GM19025 (cell line): ENCODE measurements around the gene PTMA.

Experiments
- ATAC-seq: cut with Tn5 transposase; IDR thresholded peaks from one replicate; pipeline ENCODE4 v1.9.1; 2021; ENCODE audit warnings: mild to moderate bottlenecking, low read depth, moderate library complexity; ENCODE audit not compliant: unreplicated experiment

PTMA gene

DNA sequence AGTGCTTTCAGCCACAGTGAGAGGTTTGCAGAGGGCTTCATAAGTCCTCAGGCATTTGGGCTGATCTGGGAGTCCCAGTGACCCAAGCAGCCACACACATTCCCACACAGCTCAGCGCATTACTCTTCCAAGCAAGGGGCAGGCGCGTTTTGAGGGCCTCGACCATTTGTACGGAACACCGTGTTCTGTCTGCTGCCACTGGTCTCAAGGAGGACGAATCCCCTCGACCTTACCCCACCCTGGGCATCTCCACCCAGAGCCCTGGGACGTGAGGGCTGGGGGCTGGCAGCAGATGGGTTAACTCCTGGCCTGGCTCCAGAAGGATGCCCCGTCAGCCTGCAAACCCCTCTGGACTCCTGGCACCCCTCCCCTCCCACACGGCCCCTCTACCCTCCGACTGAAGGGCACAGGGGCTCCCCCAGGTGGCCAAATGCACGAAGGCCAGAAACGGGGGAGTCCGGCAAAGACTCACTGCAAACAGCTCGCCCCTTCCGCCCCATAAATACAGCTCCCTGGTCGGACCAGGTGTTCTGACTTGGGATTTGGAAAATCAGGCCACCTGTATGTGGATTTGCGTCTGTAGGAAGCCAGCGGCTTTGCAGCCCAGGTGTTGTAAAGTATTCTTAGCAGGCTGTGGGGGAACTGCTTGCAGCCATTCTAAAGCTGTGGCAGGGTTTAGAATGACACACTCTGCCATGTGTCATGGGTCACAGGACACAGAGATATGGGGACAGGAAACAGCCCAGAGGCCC, 33.6 kb upstream of the PTMA start:
- ATAC-seq: no peak

DNA sequence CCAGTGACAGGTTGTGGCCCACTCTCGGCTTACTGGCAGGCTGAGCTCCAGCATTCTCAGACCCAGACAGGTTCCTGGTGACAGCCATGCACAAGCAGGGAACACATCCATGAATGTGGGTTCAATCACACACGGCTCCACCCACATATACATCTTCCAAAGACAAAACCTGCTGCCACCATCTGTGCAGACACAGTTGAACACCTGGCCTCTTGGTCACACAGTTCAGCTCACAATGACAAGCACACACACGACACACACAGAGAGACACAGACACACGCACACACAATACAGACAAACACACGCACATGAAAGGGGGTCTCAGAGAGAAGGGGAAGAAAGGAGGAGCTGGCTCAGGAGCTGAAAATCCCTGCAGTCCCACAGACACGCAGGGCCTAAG, 32.1 kb upstream of the PTMA start:
- no peak for ATAC-seq

DNA sequence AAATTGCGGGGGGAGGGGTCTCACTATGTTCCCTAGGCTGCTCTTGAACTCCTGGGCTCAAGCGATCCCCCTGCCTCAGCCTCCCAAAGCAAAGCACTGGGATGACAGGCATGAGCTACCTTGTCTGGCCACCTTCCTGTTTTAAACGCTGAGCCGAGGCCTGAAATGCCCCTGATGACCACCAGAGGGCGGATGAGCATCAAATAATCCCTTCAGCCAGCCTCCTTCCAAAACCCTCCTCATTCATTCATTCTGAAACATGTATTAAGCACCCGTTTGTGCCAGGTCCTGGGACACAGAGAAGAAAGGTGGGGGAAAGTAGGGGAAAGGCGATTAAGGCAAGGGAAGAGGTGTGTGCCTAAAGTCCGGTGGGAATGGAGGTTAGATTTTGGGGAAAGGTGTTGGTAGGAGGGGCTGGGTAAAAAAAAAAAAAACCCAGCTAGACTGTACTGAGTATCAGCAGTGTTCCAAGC, 30.7 kb upstream of the PTMA start:
- ATAC-seq: no peak

DNA sequence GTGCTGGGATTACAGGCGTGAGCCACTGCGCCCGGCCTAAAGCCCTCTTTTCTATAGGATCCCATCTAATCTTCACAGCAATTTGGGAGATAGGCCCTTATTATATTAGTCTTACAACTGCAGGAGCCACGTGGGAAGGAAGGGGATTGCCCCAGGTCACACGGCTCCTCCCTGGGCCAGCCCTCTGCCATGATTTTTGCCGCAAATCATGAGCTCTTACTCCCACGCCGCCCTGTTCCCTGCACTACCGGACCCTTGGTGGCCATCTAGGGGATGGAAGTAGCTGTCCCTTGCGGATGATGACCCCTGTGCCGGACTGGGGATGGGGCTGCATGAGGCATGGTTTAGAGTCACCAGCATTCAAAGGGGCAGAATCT, 28.4 kb upstream of the PTMA start:
- ATAC-seq: no peak

DNA sequence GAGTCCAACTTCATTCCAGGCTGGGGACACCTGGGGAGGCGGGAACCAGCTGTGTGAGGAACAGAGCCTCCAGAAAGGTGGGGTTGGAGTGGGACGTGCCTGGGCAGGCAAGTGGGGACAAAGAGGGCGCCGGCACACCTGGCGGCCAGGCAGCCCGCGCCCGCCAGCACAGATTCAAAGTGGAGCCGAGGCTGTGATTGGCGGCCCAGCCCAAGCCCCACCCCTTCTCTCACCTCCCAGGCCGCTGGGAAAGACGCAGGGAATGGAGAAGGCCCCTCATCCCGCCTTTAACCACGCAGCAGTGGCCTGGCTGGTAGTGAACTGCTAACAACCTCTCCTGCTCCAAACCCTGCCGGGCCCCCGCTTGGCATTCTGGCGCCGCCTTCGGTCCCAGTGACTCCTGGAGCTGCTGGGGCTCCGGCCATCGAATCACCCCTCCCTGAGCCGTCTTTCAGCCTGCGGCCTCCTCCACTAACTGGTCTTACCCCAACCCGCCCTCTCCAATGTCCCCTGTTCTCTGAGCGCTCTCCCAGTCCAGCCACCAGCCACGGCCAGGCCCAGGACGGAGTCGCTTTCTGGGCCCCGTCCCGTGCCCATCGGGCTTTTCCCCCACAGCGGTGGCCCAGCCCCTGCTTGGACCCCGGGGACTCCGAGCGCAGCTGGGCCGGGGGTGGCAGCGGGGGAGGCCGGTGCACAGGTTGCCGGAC, 27.9 kb upstream of the PTMA start:
- no peak for ATAC-seq

DNA sequence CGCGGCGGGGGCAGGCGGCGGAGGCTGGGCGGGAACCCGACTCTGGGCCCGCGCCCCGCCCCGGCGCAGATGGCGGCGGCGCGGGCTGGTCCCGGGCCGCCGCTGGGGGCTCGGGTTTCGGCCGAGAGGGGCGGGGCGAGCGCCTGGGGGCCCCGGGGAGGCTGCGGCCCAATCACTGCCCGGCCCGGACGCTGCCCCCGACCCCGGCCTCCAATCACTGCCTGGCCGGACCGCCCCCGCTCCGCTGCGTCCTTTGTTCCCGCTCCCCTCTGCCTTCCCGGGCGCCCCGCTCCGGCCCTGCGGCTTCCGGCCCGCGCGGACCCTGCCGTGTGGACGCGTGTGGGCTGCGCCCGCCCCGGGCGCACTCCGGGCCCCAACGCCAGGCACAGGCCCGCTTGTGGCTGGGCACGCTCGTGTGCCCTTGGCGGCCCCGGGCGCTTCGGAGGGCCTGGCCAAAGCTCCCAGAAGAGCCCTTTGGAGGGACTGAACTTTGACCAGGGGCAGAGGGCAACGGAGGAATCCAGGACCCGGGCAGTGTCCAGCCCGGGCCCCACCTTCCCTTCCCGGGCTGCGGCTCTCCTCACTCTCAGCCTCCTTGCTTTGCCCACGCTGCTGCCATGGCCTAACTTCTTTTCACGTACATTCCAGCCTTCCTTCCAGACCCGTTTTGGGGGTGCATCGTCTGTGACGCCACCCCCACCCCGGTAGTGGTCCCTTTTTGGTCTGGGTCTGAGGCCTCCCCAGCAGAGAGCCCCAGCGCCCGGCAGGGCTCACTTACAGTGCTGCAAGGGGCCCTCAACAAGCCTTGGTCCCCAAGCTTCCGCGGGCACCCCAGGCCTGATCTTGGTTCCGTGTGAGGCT, 27.1 kb upstream of the PTMA start:
- peak; percentile 68 for ATAC-seq

DNA sequence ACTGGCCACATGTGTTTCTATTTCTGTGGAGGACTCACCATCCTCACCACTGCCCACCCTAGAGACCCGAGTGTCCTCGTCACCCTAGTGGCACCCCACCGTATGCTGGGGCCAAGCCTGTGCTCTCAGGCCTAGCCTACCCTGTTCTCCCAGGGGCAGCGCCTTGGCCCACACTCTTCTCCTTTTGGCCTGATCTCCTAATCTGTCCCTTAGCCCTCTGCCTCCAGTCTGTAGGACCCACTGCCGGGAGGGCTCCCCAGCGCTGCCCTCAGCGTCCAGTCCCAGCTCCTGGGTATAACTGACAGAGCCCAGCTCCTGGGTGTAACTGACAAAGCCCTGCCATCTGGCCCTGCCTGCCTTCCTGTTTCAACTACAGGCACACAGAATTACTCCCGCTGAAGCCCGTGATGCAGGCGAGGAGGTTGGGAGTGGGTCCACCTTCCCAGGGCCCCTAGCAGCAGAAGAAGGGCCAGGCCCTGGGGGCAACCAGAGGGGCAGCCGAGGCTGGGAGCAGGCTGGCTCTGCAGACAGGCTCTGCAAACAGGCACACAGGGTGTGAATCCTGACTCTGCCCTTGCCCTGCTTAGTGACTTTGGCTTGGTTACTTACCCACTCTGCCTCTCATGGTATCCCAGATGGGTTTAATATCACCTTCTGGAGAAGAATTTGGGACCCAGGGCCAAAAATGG, 25.6 kb upstream of the PTMA start:
- ATAC-seq: no peak

DNA sequence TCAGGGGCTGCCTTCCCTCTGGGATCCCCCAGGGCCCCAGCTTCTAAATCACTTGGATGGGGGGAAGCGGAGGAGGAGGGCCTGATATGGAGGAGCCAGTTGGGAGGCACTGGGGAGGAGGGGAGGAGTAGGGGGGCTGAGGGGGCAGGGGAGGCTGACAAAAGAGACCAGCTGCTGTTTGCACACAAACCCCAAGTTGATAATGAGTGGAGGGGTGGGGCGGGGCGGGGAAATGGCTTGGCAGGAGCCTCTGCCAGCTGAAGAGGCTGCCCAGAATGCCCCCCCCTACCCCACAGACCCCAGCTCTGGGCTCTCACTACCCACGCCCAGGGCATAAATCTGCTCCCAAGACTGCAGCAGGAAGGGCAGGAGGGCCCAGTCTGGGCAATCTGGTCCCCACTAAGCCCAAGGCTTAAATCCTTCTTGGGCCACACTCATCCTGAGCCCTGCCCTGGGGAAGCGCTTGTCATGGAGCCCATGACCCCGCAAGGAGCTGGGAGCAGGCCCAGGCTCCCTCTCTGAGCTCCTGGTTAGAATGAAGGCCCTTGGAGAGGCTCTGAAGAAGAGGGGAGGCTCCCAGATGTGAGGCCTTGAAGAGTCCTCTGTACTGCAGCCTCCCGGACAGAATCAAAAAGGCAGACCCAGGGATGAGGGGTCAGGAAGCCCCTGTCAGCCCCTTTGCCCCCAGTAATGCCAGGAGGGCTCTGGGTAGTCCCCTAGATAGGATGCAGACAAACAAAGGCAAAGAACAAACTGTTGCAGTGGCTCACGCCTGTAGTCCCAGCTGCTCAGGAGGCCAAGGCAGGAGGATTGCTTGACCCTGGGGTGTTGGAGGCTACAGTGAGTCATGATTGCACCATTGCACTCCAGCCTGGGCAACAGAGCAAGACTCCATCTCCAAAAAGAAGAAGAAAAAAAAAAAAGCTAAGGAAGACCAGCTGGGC, 24.8 kb upstream of the PTMA start:
- no peak for ATAC-seq

DNA sequence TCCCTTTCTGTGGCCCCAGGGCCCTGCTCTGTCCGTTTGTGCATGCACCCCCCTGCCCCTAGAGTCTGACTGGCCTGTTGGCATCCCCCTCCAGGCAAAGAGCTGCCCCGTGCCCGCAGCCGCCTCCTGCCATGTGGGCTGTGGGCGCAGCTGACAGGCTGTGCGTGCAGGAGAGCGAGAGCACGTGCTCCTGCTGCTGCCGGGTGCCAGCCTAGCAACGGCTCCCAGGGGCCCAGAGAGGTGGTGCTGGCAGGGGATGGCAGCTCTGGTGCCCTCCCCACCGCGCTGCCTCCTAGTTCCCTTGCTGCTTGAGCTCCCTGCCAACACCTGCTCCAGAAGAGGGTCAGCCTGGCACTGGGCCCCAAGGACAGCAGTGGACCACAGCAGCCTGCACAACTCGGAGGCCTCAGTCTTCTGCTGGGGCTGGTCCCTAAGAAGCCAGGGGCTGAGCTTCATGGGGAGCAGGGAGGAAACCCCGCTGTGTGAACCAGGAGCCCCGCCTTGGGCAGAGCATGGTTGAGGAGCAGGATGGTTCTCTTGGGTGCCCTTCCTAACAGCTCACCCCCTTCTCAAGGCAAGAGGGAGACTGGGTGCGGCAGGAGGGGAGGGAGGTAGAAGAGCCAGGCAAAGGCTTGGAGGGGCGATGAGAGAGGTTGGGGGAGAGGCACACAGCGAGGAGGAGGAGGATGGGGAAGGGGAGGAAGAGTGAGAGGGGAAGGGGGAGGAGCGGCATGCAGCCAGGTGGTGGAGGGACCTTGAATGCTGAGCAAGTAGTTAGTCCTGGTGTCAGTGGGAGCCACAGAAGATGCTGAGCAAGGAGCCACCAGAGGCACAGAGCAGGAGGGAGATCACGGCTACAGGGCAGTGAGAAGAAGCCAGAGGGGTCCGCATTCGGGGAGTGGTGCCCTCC, 23.8 kb upstream of the PTMA start:
- no peak for ATAC-seq

DNA sequence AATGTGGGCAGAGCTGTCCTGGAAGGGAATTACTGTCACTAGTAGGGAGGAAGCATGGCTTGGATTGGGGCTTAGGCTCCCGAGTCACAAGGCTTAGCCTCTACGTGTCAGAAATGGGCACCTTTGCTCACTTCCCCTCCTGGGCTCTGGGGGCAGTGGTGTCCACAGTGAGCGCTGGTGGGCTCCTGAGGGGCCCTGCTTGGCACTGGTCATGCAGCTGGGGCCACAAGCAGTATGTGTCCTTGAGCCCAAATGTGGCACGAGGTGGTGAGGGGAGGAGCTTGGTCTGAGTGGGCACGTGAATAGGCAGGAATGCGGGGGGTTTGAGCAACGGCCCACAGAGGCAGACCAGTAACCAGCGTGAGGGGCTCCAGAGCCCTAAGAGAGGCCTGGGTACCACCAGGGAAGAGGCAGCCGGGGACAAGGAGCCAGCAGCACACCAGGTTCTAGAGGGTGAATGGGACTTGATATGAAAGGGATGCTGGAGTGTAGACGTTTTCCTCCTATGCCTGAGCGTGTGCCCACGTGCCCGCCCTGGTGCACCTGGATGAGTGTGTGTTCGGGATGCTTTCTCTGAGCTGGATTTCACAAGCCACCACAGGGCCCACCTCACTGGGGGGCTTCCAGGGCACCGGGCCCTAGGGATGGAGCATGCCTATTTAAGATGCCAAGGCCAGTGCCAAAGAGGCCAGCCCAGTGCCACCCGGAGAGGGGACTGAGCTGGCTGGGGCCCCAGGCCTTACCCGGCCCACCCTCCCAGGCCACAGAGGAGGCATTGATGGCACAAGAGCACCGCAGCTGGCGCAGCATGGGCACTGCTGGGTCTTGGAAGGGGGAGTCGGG, 22.8 kb upstream of the PTMA start:
- no peak for ATAC-seq

DNA sequence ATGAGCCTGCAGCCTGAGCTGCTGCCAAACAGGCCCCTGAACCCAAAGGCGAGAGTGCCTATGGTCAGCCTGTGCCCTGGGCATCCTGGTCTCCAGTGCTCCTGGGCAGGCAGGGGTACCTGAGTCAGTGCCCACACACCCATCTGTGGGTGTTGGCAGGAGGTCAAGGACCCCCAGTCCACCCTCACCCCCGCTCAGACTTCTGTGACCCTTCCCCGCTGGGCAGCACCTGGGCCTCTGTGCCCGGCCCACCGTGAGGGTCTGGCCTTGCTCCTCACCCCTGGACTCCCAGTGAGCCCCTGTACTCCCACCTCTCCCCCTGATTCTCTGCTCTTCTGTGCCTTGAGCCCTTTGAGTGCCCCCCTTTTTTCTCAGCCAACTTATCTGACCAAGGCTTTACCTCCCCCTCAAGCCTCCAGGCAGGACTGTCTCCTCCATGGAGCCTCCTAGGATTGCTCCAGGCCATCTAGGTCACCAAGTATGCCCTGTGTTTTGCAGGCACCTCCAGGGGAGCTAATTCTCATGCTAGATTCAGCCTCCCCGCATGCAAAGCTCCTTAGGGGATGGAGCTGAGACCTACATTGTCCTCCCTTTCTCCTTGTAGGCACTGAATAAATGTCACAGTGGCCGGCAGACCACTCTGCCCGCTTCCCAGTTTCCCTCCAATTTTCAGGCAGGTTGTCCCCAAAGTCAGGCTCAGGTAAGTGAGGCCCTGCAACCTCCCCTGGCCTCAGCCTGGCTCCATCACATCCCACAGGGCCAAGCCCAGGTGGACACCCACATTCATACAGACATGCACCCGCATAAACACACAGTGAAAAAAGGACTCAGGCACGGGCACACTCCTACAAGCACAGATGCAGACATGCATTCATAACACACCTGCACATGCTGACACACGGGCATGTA, 21.9 kb upstream of the PTMA start:
- ATAC-seq: no peak

DNA sequence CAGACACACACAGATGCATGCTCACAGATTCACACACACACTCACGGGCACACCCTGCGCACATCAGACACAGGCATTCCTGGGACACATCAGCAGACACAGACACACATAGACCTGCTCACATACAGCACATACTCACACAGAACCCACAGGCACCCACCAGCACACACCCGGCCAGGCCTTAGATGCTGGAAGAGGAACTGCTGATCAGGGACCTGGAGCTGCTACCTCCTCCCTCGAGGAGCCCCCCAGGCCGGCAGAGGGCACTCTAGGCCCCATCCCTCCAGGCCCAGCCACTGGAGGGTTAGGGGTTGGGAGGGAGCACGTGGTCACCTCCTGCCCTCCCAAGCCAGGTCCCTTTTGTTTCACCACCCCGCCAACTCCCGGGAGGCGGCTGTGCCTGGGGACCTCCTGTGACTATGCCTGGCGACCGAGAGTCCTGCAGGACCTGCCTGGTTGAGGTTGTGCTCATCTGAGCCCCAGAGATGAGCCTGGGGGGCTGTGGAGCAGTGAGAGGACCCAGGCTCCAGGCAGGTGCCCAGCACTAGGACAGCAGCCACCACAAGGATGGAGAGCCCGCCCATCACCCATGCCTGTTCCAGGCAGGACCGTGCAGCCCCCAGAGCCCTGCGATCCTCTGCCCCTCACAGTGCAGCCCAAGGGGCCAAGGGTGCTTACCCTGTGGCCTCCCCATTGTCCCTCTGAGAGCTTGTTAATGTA, 21.0 kb upstream of the PTMA start:
- no peak for ATAC-seq

DNA sequence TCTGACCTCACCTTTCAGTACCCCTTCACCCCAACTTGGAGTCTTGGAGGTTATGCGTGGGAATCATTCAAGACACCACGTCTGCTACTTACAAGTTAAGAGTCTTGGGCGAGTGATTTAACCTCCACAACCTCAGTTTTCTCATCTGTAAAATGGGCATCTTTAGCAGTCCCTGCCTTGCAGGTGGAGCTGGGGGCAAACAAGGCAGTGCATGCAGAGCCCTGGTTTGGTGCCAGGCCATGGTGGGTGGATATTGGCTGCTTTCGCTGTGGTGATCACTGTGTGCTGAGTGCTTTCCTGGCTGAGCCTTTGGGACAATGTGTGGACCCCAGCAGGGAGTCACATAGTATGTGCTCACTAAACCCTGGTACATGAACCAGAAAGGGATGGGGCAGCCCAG, 20.4 kb upstream of the PTMA start:
- no peak for ATAC-seq

DNA sequence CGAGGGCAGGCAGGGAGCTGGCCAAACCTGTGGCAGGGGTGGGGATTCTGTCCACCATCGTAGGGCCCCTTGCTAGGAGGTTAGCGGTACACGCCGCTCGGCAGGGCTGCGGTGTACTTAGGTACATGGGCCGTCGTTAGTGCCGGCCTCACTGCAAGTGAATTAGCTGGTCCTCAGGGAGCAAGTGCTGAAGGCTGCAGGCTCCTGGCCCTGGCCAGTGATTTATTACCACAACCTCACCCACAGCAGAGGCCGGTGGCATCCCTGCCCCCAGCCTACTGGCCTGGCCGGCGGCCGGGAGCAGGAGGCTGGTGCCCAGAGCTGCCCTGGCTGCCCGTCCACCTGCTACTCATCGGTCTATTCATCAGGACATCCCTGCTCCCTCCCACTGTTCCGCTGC, 19.6 kb upstream of the PTMA start:
- no peak for ATAC-seq

DNA sequence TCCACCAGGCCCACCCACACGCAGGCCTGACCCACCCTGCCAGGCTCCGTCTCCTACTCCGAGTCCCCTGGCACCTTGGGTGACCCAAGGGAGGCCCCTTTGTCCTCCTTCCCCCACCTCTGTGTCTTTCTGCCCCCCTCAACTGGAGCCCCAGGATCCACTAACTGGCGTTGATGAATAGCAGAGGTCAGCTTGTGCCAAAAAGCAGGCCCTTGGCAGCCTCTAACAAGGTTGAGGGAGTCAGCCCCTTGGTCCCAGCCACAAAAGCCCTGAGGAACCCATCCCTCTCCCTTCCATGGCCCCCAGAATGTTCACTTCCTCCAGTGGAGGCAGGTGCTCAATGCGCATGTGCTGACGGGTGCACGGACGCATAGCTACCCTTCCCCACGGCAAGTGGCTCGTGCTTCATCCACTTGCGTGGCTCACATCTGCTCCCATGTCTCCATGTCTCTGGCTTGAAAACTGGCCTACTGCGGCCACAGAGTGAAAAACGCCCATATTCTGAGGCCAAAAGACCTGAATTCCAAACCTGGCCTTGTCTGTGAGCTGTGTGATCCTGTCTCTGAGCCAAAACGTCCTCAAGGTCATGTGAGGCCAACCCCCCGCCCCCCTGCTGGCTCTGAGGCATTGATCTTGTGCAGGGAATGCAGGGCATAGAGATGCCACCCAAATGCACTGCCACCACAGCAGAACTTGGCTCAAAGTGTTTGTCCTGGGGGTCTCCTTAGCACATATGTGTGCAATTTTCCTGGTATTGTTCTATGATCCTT, 19.0 kb upstream of the PTMA start:
- ATAC-seq: no peak
